PFSK-1 (cell line): Measurements from ENCODE around the gene BAMBI.

ENCODE experiments used
- POLR2AphosphoS5 ChIP-seq: IDR thresholded peaks from 2 replicates; pipeline ENCODE4 v1.6.1; 2012; ENCODE audit warnings: low read depth, mild to moderate bottlenecking, control low read depth, low read length, moderate library complexity
- TAF1 ChIP-seq: IDR thresholded peaks from 2 replicates; pipeline ENCODE4 v1.6.1; 2012; ENCODE audit warnings: low read length, control low read depth, borderline replicate concordance; ENCODE audit not compliant: insufficient read depth
- TF ChIP-seq, protein P1 (sequence below), 2 experiments: IDR thresholded peaks; 2 replicates each; pipeline versions ENCODE4 v1.6.1 to v1.8.0; 2011 to 2012; ENCODE audit warnings: low read depth in 2 of 2, low read length in 2 of 2, control low read depth in 1 of 2, inconsistent platforms in 1 of 2, mild to moderate bottlenecking in 1 of 2, moderate library complexity in 1 of 2; ENCODE audit not compliant: insufficient read depth in 1 of 2

DNA sequence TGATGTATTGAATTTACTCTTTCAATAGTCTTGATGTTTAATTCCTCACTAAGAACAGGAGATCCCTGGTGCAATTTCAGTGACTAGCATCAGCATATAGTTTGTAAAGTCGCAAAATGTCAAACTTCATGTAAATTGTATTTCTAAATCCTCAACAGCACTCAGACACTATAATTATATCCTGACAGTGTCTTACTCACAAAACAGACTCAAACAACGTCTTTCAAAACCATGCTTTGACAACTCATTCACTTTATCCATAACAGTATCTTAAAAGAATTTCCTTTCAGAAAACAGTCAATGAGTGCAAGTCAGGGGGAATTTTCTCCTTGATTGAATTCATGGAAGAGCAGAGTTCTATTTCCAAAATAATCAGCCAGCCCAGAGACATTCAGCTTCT lies 20.8 kb downstream of the BAMBI start:
- no peak for TF ChIP-seq POLR2AphosphoS5
- no peak for TF ChIP-seq TAF1
- TF ChIP-seq, protein P1, sequence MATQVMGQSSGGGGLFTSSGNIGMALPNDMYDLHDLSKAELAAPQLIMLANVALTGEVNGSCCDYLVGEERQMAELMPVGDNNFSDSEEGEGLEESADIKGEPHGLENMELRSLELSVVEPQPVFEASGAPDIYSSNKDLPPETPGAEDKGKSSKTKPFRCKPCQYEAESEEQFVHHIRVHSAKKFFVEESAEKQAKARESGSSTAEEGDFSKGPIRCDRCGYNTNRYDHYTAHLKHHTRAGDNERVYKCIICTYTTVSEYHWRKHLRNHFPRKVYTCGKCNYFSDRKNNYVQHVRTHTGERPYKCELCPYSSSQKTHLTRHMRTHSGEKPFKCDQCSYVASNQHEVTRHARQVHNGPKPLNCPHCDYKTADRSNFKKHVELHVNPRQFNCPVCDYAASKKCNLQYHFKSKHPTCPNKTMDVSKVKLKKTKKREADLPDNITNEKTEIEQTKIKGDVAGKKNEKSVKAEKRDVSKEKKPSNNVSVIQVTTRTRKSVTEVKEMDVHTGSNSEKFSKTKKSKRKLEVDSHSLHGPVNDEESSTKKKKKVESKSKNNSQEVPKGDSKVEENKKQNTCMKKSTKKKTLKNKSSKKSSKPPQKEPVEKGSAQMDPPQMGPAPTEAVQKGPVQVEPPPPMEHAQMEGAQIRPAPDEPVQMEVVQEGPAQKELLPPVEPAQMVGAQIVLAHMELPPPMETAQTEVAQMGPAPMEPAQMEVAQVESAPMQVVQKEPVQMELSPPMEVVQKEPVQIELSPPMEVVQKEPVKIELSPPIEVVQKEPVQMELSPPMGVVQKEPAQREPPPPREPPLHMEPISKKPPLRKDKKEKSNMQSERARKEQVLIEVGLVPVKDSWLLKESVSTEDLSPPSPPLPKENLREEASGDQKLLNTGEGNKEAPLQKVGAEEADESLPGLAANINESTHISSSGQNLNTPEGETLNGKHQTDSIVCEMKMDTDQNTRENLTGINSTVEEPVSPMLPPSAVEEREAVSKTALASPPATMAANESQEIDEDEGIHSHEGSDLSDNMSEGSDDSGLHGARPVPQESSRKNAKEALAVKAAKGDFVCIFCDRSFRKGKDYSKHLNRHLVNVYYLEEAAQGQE (IDR thresholded peaks at IDR 0.05; ENCODE audit: insufficient read depth in 1 of 2, low read depth in 2 of 2, low read length in 2 of 2), result no peak
